SK-N-SH treated with all-trans-retinoic acid at 6 μM for 48 hours (cell line): ENCODE results near the gene PDHB.

Source experiments
- ARNTL ChIP-seq: fragments of 450-650 bp; formaldehyde crosslinking; IDR thresholded peaks from 2 replicates; pipeline ENCODE4 v1.5.0; 2020; ENCODE audit warnings: low read depth, mild to moderate bottlenecking, moderate library complexity, borderline replicate concordance
- CSDC2 ChIP-seq: fragments of 250-450 bp; sonication (Bioruptor Pico); IDR thresholded peaks from 2 replicates; pipeline ENCODE4 v1.5.0; 2020; ENCODE audit warnings: mild to moderate bottlenecking, moderate library complexity
- ISL1 ChIP-seq: fragments of 250-450 bp; sonication (Bioruptor Pico); IDR thresholded peaks from 2 replicates; pipeline ENCODE4 v2.1.2; 2022; ENCODE audit warnings: mild to moderate bottlenecking, moderate library complexity
- TCF4 ChIP-seq: fragments of 250-450 bp; sonication (Bioruptor Pico); IDR thresholded peaks from 2 replicates; pipeline ENCODE4 v1.8.0; 2021; ENCODE audit warnings: mild to moderate bottlenecking, moderate library complexity, borderline replicate concordance
- ZFP3 ChIP-seq: fragments of 250-450 bp; sonication (Bioruptor Pico); IDR thresholded peaks from 2 replicates; pipeline ENCODE4 v1.5.0; 2020; ENCODE audit warnings: mild to moderate bottlenecking, moderate library complexity
- TF ChIP-seq, protein P1 (sequence below): fragments of 250-450 bp; sonication (Bioruptor Pico); IDR thresholded peaks from 2 replicates; pipeline ENCODE4 v1.5.1; 2021; ENCODE audit warnings: mild to moderate bottlenecking, moderate library complexity
- TF ChIP-seq, protein P2 (sequence below): fragments of 250-450 bp; sonication (Bioruptor Pico); IDR thresholded peaks from 2 replicates; pipeline ENCODE4 v1.8.0; 2020; ENCODE audit warnings: mild to moderate bottlenecking, moderate library complexity, borderline replicate concordance

DNA sequence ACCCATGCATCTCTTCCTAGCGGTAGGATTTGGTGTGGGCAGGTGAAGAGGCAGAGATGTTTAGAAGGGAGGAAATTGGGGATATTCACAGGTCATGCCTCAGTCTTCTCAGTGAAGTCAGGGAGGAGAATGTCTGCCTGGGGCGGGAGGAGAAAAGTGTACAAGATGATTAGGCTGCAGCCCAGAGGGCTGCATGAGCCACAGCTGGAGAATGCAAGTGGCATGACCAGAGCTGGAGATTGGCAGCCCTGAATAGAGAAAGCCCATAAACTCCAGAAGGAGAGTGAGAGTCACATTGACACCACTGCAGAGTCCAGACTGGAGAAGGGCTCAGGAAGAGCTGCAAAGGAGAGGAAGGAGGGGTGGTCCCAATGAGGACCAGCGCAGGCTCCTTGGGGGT lies 22.6 kb downstream of the PDHB start:
- TF ChIP-seq ARNTL (CRISPR knock-in tag): no peak
- no peak for TF ChIP-seq ISL1
- no peak for TF ChIP-seq TCF4 (CRISPR knock-in tag)
- no peak for TF ChIP-seq CSDC2 (CRISPR knock-in tag)
- TF ChIP-seq, protein P1, sequence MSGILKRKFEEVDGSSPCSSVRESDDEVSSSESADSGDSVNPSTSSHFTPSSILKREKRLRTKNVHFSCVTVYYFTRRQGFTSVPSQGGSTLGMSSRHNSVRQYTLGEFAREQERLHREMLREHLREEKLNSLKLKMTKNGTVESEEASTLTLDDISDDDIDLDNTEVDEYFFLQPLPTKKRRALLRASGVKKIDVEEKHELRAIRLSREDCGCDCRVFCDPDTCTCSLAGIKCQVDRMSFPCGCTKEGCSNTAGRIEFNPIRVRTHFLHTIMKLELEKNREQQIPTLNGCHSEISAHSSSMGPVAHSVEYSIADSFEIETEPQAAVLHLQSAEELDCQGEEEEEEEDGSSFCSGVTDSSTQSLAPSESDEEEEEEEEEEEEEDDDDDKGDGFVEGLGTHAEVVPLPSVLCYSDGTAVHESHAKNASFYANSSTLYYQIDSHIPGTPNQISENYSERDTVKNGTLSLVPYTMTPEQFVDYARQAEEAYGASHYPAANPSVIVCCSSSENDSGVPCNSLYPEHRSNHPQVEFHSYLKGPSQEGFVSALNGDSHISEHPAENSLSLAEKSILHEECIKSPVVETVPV: no peak
- TF ChIP-seq ZFP3 (CRISPR knock-in tag): no peak
- TF ChIP-seq, protein P2, sequence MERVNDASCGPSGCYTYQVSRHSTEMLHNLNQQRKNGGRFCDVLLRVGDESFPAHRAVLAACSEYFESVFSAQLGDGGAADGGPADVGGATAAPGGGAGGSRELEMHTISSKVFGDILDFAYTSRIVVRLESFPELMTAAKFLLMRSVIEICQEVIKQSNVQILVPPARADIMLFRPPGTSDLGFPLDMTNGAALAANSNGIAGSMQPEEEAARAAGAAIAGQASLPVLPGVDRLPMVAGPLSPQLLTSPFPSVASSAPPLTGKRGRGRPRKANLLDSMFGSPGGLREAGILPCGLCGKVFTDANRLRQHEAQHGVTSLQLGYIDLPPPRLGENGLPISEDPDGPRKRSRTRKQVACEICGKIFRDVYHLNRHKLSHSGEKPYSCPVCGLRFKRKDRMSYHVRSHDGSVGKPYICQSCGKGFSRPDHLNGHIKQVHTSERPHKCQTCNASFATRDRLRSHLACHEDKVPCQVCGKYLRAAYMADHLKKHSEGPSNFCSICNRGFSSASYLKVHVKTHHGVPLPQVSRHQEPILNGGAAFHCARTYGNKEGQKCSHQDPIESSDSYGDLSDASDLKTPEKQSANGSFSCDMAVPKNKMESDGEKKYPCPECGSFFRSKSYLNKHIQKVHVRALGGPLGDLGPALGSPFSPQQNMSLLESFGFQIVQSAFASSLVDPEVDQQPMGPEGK (CRISPR knock-in tag): no peak
